GM15510 (cell line): ENCODE data around the gene SPDYE4.

Experiments
- POLR2A ChIP-seq: IDR thresholded peaks from 3 replicates; pipeline ENCODE4 v1.6.1; 2011; ENCODE audit warnings: borderline replicate concordance; ENCODE audit not compliant: insufficient read length; ENCODE audit errors: extremely low read depth

SPDYE4 gene

GRCh38 chr17:8792646-8793045 lies 34.3 kb upstream of the SPDYE4 start:
- TF ChIP-seq POLR2A, result no peak

DNA sequence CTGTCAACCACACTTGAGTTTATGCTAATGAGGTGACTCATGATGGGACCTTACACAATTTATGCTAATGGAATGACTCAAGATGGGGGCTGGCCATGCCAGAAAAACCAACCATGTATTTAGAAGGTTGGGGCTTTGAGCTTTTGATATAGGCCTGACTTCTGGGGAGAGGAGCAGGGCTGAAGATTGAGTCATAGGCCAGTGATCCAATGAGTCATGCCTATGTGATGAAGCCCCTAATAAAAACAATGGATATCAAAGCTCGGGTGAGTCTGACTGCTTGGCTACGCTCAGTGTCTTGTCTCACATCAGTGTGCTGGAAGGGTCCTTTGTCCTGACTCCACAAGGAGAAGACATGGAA lies 33.5 kb upstream of the SPDYE4 start:
- no peak for TF ChIP-seq POLR2A

- no peak for TF ChIP-seq POLR2A
Measured at GRCh38 chr17:8791248-8791909, 33.0 kb upstream of the SPDYE4 start.

DNA sequence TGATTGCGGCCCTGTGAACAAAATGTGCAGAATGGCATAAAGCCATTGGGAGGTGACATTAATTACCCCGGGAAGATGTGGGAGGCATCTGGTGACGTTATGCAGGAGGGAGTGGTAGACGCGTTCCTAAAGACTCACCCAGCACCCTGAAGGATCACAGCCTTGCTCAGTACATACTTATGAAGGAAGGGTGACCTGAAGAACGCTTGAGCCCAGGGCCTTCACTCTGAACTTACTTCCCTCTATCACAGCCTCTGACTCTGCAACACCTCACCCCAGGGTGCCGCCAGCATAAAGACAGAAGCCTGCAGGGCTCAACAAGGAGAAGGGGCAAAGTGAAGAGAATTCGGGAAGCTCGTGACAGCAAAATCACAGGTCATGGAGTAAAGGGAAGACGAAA lies 31.4 kb upstream of the SPDYE4 start:
- no peak for TF ChIP-seq POLR2A

DNA sequence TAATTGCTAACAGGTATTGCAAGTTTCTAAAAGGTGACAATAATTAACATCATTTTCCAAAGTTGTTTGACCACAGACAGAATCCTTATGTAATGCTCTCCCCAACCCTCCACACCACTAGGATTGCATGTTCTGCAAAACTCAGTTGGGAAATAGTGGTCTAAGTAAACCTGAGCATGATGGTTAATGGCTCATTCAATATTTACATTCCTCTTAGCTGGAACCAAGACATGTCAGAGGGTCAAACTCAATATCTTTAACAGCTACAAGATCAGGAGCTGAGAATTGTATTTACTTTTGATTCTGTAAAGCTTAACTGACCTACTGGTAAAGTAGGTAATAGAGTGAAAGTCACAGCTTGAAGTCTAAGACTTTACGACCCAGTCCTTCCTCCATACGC lies 30.7 kb upstream of the SPDYE4 start:
- TF ChIP-seq POLR2A, result no peak

DNA sequence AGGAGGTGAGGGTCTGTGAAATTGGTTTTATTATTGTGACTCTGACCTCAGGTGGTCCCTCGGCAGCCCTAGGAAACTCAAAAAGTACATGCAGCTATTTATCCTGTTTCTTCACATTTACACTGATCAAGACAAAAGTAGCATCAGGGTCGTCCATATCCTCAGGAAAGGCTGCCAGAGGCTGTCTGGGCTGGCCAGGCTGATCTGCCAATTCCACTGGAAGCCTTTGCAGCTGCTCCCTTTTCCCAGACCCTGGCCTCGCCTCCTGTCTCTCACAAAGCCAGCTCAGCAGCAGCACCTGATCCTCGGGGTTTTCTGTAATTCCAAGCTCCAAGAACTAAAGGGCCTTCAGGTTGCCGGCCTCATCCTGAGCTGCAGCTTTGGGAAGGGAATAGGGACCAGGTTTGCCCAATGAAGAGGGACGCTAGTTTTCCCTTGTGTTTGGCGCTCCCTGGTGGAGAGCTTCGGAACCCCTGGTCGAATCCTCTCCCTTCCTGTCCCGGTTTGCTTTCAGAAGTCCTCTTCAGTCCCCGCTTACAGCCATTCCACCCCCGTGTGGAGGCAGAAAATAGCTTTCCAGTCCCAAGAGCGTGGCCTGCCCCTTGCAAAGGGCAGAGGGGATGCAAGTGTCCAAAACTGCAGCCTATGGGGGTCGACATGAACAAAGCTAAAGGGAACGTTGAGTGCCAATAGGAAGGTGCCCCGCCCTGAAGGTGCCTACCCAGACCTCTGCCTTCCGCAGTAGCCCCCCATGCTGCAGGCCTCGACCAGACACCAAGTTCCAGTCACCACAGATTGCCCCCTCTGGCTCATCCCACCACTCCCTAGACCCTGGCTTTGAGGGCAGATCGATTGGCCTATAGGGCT lies 27.4 kb upstream of the SPDYE4 start:
- no peak for TF ChIP-seq POLR2A

GRCh38 chr17:8782176-8782575 lies 23.8 kb upstream of the SPDYE4 start:
- TF ChIP-seq POLR2A, result no peak

DNA sequence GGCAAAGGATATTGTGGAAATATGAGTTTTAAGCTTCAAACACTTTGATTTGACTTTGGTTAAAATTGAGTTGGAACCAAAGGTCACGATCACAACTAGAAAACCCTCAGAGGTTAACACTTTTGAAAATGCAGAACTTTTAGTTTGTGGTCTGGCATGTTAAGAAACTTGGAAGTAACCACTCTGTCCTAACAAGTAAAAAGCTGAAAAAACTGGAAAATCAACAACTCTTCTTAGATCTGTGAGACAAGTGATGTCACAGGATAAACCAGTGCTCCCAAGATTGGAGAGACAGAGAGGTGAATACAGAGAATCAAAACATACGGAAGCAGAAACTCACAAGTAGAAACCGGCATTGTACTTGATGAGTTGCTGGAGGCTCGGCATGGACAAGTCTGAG lies 23.4 kb upstream of the SPDYE4 start:
- no peak for TF ChIP-seq POLR2A

DNA sequence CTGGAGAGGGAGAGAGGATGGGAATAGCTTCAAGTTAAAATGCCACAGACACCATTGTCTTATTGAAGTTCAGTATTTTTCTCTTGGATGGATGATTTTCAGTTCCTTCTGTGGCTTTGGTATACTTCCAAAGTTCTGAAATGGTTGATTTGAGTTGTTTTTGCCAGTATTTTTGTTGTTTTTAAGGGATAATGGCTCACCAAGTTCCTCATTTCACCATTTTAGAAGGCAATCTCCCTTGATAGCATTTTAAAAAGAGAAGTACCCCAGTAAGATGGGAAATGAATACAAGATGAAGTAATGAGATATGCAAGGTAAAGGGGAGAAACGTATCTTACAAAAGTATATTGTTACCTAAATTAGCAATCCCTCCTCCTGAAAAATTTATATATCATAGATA lies 18.5 kb upstream of the SPDYE4 start:
- no peak for TF ChIP-seq POLR2A

DNA sequence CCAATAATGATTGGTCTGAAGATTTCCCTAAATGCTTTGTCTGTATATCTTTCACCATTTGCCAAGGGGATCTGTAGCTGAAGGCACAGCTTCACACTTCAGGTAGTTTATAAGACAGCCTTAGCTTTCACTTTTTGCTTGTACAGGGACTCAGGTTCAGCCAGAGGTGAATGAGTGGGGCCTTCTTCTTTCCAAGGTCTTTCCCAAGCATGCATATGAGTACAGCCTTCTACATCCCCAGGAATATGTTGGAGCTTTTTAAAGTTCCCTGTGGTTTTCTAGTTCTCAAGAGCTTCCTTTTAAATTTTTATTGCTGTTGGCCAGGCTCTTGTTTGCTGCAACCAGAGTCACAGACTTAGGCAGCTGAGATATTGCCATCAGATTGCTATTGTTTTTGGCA lies 17.9 kb upstream of the SPDYE4 start:
- TF ChIP-seq POLR2A, result no peak

GRCh38 chr17:8766731-8767130 lies 8.4 kb upstream of the SPDYE4 start:
- no peak for TF ChIP-seq POLR2A

GRCh38 chr17:8762012-8762411 lies 3.7 kb upstream of the SPDYE4 start:
- TF ChIP-seq POLR2A, result no peak

DNA sequence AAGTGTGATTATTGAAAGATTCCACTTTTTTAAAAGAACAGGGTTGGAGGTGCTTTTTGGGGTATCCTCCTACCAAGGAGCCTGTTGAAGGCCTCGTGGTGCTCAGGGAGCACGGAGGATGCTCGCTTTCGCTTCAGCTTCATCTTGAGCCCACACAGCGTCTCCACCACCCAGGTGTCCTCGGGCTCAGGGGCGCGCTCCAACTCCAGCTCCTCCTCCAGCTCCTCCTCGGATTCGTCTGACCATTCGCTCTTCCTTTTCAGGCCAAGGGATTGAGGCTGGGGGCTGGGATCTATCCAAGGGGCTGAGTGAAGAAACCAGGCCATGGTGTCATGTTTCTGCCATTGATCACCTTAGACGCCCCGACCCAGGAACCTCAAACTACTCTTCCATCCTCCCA lies 1.2 kb downstream of the SPDYE4 start:
- no peak for TF ChIP-seq POLR2A

DNA sequence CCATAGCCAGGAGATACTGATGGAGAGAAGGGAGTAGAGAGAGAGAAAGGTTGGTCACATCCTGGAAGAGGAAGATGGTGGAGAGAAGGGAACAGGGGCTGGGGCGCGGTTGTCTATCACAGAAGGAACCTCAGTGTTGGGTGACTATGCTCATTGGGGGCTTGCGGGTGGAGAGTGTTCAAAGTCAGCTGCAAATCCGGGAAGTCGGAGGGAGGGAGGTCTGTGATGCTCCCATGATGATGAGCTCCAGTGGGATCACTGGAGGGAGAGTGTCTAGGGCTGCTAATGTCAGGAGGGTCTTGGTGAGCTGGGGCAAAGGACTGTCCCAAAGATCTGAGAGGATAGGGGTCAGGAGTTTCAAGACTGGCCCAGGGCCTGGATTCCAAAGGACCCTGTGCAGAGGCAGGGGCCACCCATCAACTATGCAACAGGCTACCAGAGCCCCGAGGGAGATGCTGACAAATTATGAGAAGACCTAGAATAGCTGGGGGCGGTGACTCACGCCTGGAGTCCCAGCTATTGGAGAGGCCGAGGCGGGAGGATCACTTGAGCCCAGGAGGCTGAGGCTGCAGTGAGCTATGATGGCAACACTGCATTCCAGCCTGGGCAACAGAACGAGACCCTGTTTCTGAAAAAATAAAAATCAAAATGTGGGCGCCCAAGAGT lies 2.6 kb downstream of the SPDYE4 start:
- TF ChIP-seq POLR2A, result no peak

- TF ChIP-seq POLR2A, result no peak
Measured at GRCh38 chr17:8754890-8755289, 3.5 kb downstream of the SPDYE4 start.
